GM23338 (cell line): ENCODE measurements around the gene LRMDA. TPM values are rescaled to one million over a fixed set of nuclear protein-coding genes. Genes with fewer than 3 reads are reported as not detected.

Experiments used
- ATAC-seq: fragments of 200-7000 bp; cut with Tn5 transposase; 3 replicates; pipeline ENCODE4 v1.9.1; 2020
- DNase-seq: peaks from one replicate; pipeline ENCODE4 v3.0.0-alpha.2; 2015; ENCODE audit warnings: low spot score
- H2AFZ ChIP-seq: fragments of 200-600 bp; sonication (generic); 2 replicates; pipeline ENCODE4 v1.8.0; 2016; ENCODE audit warnings: antibody characterized with exemption, mild to moderate bottlenecking, moderate library complexity
- H3F3A ChIP-seq: fragments of 200-600 bp; sonication (generic); replicated peaks from 2 replicates; pipeline ENCODE4 v1.8.0; 2017; ENCODE audit warnings: antibody characterized with exemption, mixed run types, low read depth
- H3K27ac ChIP-seq: fragments of 200-600 bp; sonication (generic); 2 replicates; pipeline ENCODE4 v1.6.1; 2016; ENCODE audit warnings: low read depth
- H3K27me3 ChIP-seq: fragments of 200-600 bp; sonication (generic); 2 replicates; pipeline ENCODE4 v1.8.0; 2016; ENCODE audit warnings: mild to moderate bottlenecking, mixed run types, moderate library complexity; ENCODE audit not compliant: insufficient read depth
- H3K36me3 ChIP-seq: fragments of 200-600 bp; sonication (generic); 2 replicates; pipeline ENCODE4 v1.8.0; 2016; ENCODE audit warnings: mild to moderate bottlenecking; ENCODE audit not compliant: insufficient read depth
- H3K4me1 ChIP-seq: fragments of 200-600 bp; sonication (generic); 2 replicates; pipeline ENCODE4 v1.8.0; 2016; ENCODE audit warnings: mild to moderate bottlenecking, moderate library complexity; ENCODE audit not compliant: insufficient read depth
- H3K4me2 ChIP-seq: fragments of 200-600 bp; sonication (generic); 2 replicates; pipeline ENCODE4 v1.7.1; 2017; ENCODE audit warnings: mixed run types
- H3K4me3 ChIP-seq: fragments of 200-600 bp; sonication (generic); 2 replicates; pipeline ENCODE4 v1.6.1; 2016; ENCODE audit warnings: mixed run types
- H3K79me2 ChIP-seq: fragments of 200-600 bp; sonication (generic); replicated peaks from 2 replicates; pipeline ENCODE4 v1.8.0; 2017; ENCODE audit warnings: mild to moderate bottlenecking; ENCODE audit not compliant: insufficient read depth
- H3K9me2 ChIP-seq: fragments of 200-600 bp; sonication (generic); 2 replicates; pipeline ENCODE4 v1.8.0; 2017; ENCODE audit not compliant: insufficient read depth
- H4K20me1 ChIP-seq: fragments of 200-600 bp; sonication (generic); replicated peaks from 2 replicates; pipeline ENCODE4 v1.8.0; 2017; ENCODE audit warnings: mild to moderate bottlenecking; ENCODE audit not compliant: insufficient read depth
- H3K27ac Mint-ChIP-seq: 2 replicates; pipeline ENCODE4 v1.8.0; 2020; ENCODE audit warnings: inconsistent platforms, mild to moderate bottlenecking, moderate library complexity, mixed read lengths
- H3K27me3 Mint-ChIP-seq: 3 replicates; pipeline ENCODE4 v1.8.0; 2022; ENCODE audit warnings: low read depth, mild to moderate bottlenecking, moderate library complexity, mixed read lengths, inconsistent platforms; ENCODE audit not compliant: insufficient read depth, poor library complexity
- H3K36me3 Mint-ChIP-seq: 3 replicates; pipeline ENCODE4 v1.8.0; 2021; ENCODE audit warnings: low read depth, mild to moderate bottlenecking, inconsistent platforms, moderate library complexity, mixed read lengths
- H3K4me1 Mint-ChIP-seq: 3 replicates; pipeline ENCODE4 v1.8.0; 2020; ENCODE audit warnings: mild to moderate bottlenecking, inconsistent platforms, mixed read lengths
- H3K4me3 Mint-ChIP-seq: 3 replicates; pipeline ENCODE4 v1.8.0; 2021; ENCODE audit warnings: moderate library complexity, mild to moderate bottlenecking, inconsistent platforms, mixed read lengths
- H3K9me3 Mint-ChIP-seq: 3 replicates; pipeline ENCODE4 v1.8.0; 2020; ENCODE audit warnings: moderate library complexity, mild to moderate bottlenecking, inconsistent platforms, mixed read lengths
- CREB1 ChIP-seq: fragments of 250-450 bp; sonication (Bioruptor Pico); IDR thresholded peaks from 2 replicates; pipeline ENCODE4 v1.5.0; 2020; ENCODE audit warnings: low read depth, mild to moderate bottlenecking, moderate library complexity
- CTCF ChIP-seq, 2 experiments: fragments of 200-600 bp in 1 of 2; sonication (generic) in 1 of 2; conservative IDR thresholded peaks; 2 replicates each; pipeline versions ENCODE4 v1.5.1 to v1.6.1; 2016 to 2017; ENCODE audit warnings: antibody characterized with exemption in 2 of 2, low read depth in 2 of 2, mild to moderate bottlenecking in 2 of 2, moderate library complexity in 1 of 2
- ETS1 ChIP-seq: IDR thresholded peaks from 2 replicates; pipeline ENCODE4 v1.6.1; 2016; ENCODE audit warnings: antibody characterized with exemption
- JUNB ChIP-seq: IDR thresholded peaks from one replicate; pipeline ENCODE4 v1.6.1; 2016; ENCODE audit warnings: antibody characterized with exemption; ENCODE audit not compliant: unreplicated experiment
- NANOG ChIP-seq: IDR thresholded peaks from 2 replicates; pipeline ENCODE4 v1.6.1; 2016; ENCODE audit warnings: antibody characterized with exemption, borderline replicate concordance
- REST ChIP-seq: IDR thresholded peaks from one replicate; pipeline ENCODE4 v1.6.1; 2018; ENCODE audit warnings: antibody characterized with exemption; ENCODE audit not compliant: unreplicated experiment
- STAT1 ChIP-seq: IDR thresholded peaks from one replicate; pipeline ENCODE4 v1.6.1; 2016; ENCODE audit warnings: antibody characterized with exemption; ENCODE audit not compliant: unreplicated experiment
- ZNF331 ChIP-seq: fragments of 250-450 bp; sonication (Bioruptor Pico); IDR thresholded peaks from 2 replicates; pipeline ENCODE4 v1.5.0; 2020; ENCODE audit warnings: low read depth, mild to moderate bottlenecking, moderate library complexity
- polyA plus RNA-seq: library from polyadenylated mRNA; unstranded; fragments of >200 nt; fragmentation: Nextera tagmentation; extraction: Ambion mirVana; gene quantifications from 2 replicates; pipeline ENCODE4 v1.2.1, GENCODE V29; 2016
- total RNA-seq: library from RNA; depleted of rRNA; stranded (reverse); fragments of >200 nt; shearing (Covaris generic); gene quantifications from 2 replicates; pipeline ENCODE4 v1.2.3, GENCODE V29; 2014

LRMDA gene
- total and polyA plus RNA-seq, 2 experiments from 2014 or later: 0.90 to 1.8 TPM

- Histone ChIP-seq H3K27me3 (no peaks in the 10 kb centered on the region), H4K20me1 (no peaks in the 10 kb centered on the region), H3K27ac (no peak overlapping the region), H3F3A (no peaks in the 10 kb centered on the region), H3K4me3 (no peak overlapping the region), H3K9me2 (no peaks in the 10 kb centered on the region), H2AFZ (no peak overlapping the region), H3K4me1 (no peaks in the 10 kb centered on the region), H3K36me3 (no peaks in the 10 kb centered on the region), H3K4me2 (no peak overlapping the region), H3K79me2 (no peaks in the 10 kb centered on the region)
- Mint-ChIP-seq H3K27ac (no peak overlapping the region), H3K4me3 (no peak overlapping the region), H3K9me3 (peaks cover 2% of the 10 kb centered on the region; the same call in 1 of the 3 replicates), H3K27me3 (peaks cover 5% of the 10 kb centered on the region), H3K4me1 (0 out of 3 replicates have a peak, but pooled peaks cover 2% of the 10 kb centered on the region), H3K36me3 (no peaks in the 10 kb centered on the region)
- ATAC-seq: no peak
- TF ChIP-seq STAT1 (no peak), NANOG (no peak), REST (no peak), CTCF (conservative IDR thresholded peaks at IDR 0.05; ENCODE audit: low read depth in 2 of 2) (no peak), CREB1 (CRISPR knock-in tag) (no peak)
- DNase-seq: no peak
Observed at GRCh38 chr10:76172020-76172419, 740.6 kb downstream of the LRMDA start.

GRCh38 chr10:76175533-76176165, 744.2 kb downstream of the LRMDA start:
- no peaks in the 10 kb centered on the region for H3K9me2 ChIP-seq
- peaks cover 7% of the 10 kb centered on the region for H3K4me1 ChIP-seq
- no peaks in the 10 kb centered on the region for H3F3A ChIP-seq
- H3K79me2 ChIP-seq: no peaks in the 10 kb centered on the region
- H3K27me3 ChIP-seq: no peaks in the 10 kb centered on the region
- no peak for ATAC-seq
- DNase-seq: no peak
- H3K4me3 Mint-ChIP-seq: no peak overlapping the region
- peaks cover 12% of the 10 kb centered on the region for H3K4me1 Mint-ChIP-seq
- H3K27me3 Mint-ChIP-seq: peaks cover 3% of the 10 kb centered on the region
- no peak overlapping the region for H3K4me3 ChIP-seq
- no peaks in the 10 kb centered on the region for H4K20me1 ChIP-seq
- H3K36me3 Mint-ChIP-seq: no peaks in the 10 kb centered on the region
- no peak for TF ChIP-seq ZNF331 (CRISPR knock-in tag)
- no peak for TF ChIP-seq REST
- no peak for TF ChIP-seq STAT1
- TF ChIP-seq CTCF (conservative IDR thresholded peaks at IDR 0.05; ENCODE audit: low read depth in 2 of 2): no peak
- no peak for TF ChIP-seq JUNB
- no peak for TF ChIP-seq ETS1
- H3K4me2 ChIP-seq: no peak overlapping the region
- H3K27ac ChIP-seq: no peak overlapping the region
- no peaks in the 10 kb centered on the region for H3K9me3 Mint-ChIP-seq
- no peak overlapping the region for H3K27ac Mint-ChIP-seq
- H2AFZ ChIP-seq: no peak overlapping the region
- H3K36me3 ChIP-seq: no peaks in the 10 kb centered on the region
